Activated T-helper 1 cell treated with anti-CD3 and anti-CD28 coated beads, Interleukin-12 subunit alpha, Interleukin-12 subunit beta, Interleukin-2, Interleukin-4 antibody, amounts not matched to agents 30 ng/mL and 10 ng/mL and 1 ng/mL, durations not matched to agents 14 hours and 24 hours and 36 hours (primary cell): ENCODE data around the gene EMP2. TPM values are rescaled to one million over a fixed set of nuclear protein-coding genes. Genes with fewer than 3 reads are reported as not detected.

ENCODE experiments used
- DNase-seq: peaks from one replicate; pipeline ENCODE4 v3.0.0; 2021; ENCODE audit warnings: low spot score
- H3K27ac Mint-ChIP-seq: one replicate; pipeline ENCODE4 v1.8.0; 2021; ENCODE audit warnings: mild to moderate bottlenecking, mixed read lengths
- H3K27me3 Mint-ChIP-seq: one replicate; pipeline ENCODE4 v1.8.0; 2022; ENCODE audit warnings: mild to moderate bottlenecking, moderate library complexity, mixed read lengths; ENCODE audit not compliant: insufficient read depth
- H3K36me3 Mint-ChIP-seq: one replicate; pipeline ENCODE4 v1.8.0; 2021; ENCODE audit warnings: low read depth, mixed read lengths
- H3K4me1 Mint-ChIP-seq: one replicate; pipeline ENCODE4 v1.8.0; 2021; ENCODE audit warnings: low read depth, mixed read lengths
- H3K4me3 Mint-ChIP-seq: one replicate; pipeline ENCODE4 v1.8.0; 2021; ENCODE audit warnings: mild to moderate bottlenecking, moderate library complexity, mixed read lengths
- H3K9me3 Mint-ChIP-seq: one replicate; pipeline ENCODE4 v1.8.0; 2021; ENCODE audit warnings: mixed read lengths
- intact Hi-C: fragments of 100-400 bp; cut with micrococcal nuclease; formaldehyde crosslinking; loops from one replicate; pipeline ENCODE4 v1.15.1; 2024
- total RNA-seq: library from RNA; stranded (reverse); gene quantifications from 2 replicates; pipeline ENCODE4 v1.2.3, GENCODE V29; 2022

Gene EMP2
- total RNA-seq, 1 donor from 2014 or later, result not detected

DNA sequence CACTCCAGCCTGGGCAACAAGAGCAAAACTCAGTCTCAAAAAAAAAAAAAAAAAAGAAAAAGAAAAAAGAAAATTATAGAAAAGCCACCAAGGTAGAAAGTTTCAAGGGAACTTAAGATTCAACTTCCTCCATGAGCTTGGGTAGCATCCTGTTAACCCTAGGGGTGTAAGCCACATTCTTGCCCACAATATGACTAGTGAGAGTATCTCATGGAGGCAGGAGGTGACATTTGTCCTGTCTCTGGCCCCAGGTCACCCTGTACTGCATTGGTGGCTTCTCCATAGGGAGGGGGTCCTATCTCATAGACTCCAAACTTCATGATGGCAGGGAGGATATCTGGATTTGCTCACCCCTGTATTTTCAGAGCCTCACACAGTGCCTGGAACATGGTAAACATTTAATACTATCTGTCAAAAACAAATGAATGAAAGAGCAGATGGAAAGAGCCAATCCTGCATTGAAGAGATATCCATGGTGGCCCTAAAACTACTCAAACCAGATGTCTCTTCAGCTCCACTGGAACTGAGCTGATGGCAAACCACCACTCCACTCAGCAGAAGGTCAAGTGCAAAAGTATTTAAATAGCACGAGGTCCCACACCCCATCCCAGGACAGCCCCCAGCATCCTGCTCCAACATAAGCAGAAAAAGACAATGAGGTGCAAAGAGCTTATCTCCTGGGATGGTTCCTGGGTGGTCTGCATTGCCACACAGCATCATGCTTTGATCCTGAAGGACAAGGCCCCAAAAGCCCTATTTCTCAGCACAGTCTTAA, 50.3 kb downstream of the EMP2 start:
- Mint-ChIP-seq H3K36me3 (no peaks in the 10 kb centered on the region), H3K9me3 (no peaks in the 10 kb centered on the region), H3K4me3 (no peak overlapping the region), H3K27ac (no peak overlapping the region), H3K4me1 (no peaks in the 10 kb centered on the region), H3K27me3 (no peaks in the 10 kb centered on the region)
- DNase-seq, result no peak
- intact Hi-C loops, result no loop called here

DNA sequence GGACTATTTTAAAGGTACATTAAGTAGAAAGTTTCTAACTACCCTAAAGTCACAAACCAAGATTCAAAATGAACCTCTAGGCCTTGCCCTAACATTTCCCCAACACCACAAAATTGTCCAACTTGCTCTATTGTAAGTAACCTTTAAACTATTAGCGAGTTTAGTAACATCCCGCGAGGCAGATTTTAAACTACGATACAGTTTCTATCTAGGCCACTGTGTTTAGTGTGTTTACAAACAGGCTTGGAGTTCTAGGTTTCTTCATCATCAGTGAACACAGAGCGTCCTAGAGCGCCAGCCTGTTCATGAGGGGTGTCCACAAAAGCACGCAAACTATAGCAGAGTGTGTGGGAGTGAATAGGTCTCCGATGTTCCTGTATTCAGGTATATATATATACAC, 51.8 kb downstream of the EMP2 start:
- no peaks in the 10 kb centered on the region for H3K9me3 Mint-ChIP-seq
- no peaks in the 10 kb centered on the region for H3K4me1 Mint-ChIP-seq
- no peaks in the 10 kb centered on the region for H3K27me3 Mint-ChIP-seq
- intact Hi-C loops, result no loop called here
- H3K36me3 Mint-ChIP-seq, result no peaks in the 10 kb centered on the region
- H3K4me3 Mint-ChIP-seq, result no peak overlapping the region
- H3K27ac Mint-ChIP-seq, result no peak overlapping the region
- no peak for DNase-seq

DNA sequence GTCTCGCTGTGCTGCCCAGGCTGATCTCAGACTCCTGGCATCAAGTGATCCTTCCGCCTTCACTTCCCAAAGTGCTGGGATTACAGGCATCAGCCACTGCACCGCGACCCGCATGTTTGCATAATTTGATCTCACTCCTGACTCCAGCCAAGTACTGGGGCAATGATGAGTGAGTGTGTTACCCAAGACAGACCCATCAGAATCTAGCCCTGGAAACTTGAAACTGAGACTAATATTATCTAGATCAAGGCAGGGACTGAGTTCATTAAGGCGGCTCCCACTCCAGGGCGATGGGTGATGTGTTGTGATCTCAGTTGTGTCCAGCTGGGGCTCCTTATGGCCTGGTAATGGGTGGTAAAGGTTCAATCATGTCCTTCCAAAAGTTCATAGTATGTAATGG, 53.4 kb downstream of the EMP2 start:
- no peaks in the 10 kb centered on the region for H3K27me3 Mint-ChIP-seq
- H3K4me3 Mint-ChIP-seq, result no peak overlapping the region
- intact Hi-C loops, result no loop called here
- no peak for DNase-seq
- no peaks in the 10 kb centered on the region for H3K9me3 Mint-ChIP-seq
- no peaks in the 10 kb centered on the region for H3K36me3 Mint-ChIP-seq
- no peak overlapping the region for H3K27ac Mint-ChIP-seq
- H3K4me1 Mint-ChIP-seq, result peaks cover under 1% of the 10 kb centered on the region

DNA sequence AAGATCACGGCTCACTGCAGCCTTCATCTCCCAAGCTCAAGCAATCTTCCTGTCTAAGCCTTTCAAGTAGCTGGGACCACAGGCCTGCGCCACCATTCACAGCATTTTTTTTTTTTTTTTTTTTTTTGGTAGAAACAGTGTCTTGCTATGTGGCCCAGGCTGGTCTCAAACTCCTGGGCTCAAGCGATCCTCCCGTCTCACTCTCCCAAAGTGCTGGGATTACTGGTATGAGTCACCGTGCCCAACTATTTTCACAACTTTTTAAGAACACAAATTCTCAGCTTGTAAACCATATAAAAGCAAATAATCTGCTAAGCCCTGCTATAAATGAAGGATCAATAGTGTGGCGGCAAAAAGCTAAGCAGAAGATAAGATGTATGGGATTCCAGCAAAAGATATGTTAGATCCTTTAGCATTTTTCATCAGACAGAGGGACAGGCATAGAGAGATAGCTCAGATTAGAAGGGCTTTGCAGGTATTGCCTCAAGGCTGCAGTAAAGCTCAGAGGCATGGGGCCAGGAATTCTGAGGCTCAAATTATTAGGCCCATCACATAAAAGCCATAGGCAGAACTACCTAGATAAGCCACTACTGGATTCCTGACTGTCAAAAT, 55.1 kb downstream of the EMP2 start:
- H3K27ac Mint-ChIP-seq, result no peak overlapping the region
- no peak overlapping the region for H3K4me3 Mint-ChIP-seq
- DNase-seq, result no peak
- no peaks in the 10 kb centered on the region for H3K9me3 Mint-ChIP-seq
- H3K4me1 Mint-ChIP-seq, result peaks cover 4% of the 10 kb centered on the region
- H3K27me3 Mint-ChIP-seq, result no peaks in the 10 kb centered on the region
- no peaks in the 10 kb centered on the region for H3K36me3 Mint-ChIP-seq
- intact Hi-C loops, result no loop called here

DNA sequence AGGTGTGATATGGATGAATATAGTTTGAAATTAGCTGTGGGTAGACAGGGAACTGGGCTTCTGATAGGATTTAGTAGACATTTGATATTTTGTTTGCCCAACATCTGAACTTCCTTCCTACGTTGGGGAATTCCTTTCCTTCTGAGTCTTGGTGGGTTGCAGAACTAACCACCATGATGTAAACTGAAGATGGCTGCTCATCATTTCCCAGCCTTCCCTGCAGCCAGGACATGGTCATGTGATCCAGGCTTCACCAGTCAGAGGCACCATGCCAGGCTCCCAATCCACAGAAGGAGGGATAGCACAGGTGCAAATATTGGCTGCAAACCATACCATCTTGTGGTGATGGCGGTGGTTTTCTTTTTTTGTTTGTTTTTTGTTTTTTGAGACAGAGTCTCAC, 57.4 kb downstream of the EMP2 start:
- intact Hi-C loops, result no loop called here
- DNase-seq, result no peak
- no peaks in the 10 kb centered on the region for H3K27me3 Mint-ChIP-seq
- peaks cover 4% of the 10 kb centered on the region for H3K4me1 Mint-ChIP-seq
- H3K27ac Mint-ChIP-seq, result no peak overlapping the region
- no peak overlapping the region for H3K4me3 Mint-ChIP-seq
- no peaks in the 10 kb centered on the region for H3K9me3 Mint-ChIP-seq
- no peaks in the 10 kb centered on the region for H3K36me3 Mint-ChIP-seq

DNA sequence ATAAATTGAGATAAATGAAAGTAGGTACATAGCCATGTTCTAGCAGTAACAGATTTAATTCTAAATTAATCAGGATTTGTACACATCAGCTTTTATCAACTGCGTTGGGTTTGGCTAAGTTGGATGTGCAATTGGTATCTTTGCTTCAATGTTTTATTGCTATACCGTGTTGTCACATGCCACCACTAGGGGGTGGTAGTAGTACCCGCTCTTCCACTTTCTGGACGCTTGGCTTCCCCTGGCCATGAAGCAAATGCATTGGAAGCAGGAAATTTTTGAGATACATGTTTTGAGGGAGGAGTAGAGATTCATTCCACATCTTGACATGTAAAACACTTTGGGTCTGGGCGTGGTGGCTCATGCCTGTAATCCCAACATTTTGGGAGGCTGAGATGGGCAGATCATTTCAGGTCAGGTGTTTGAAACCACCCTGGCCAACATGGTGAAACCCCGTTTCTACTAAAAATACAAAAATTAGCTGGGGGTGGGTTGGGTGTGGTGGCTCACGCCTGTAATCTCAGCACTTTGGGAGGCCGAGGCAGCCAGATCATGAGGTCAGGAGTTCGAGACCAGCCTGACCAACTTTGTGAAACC, 58.6 kb downstream of the EMP2 start:
- H3K27me3 Mint-ChIP-seq, result no peaks in the 10 kb centered on the region
- H3K27ac Mint-ChIP-seq, result no peak overlapping the region
- H3K4me3 Mint-ChIP-seq, result no peak overlapping the region
- H3K36me3 Mint-ChIP-seq, result no peaks in the 10 kb centered on the region
- H3K4me1 Mint-ChIP-seq, result peaks cover 4% of the 10 kb centered on the region
- no peaks in the 10 kb centered on the region for H3K9me3 Mint-ChIP-seq
- no peak for DNase-seq
- intact Hi-C loops, result loop anchor here (1.0 kb wide), 2 partner anchors 216 to 398 kb away; no protein-coding TSS in a partner anchor

DNA sequence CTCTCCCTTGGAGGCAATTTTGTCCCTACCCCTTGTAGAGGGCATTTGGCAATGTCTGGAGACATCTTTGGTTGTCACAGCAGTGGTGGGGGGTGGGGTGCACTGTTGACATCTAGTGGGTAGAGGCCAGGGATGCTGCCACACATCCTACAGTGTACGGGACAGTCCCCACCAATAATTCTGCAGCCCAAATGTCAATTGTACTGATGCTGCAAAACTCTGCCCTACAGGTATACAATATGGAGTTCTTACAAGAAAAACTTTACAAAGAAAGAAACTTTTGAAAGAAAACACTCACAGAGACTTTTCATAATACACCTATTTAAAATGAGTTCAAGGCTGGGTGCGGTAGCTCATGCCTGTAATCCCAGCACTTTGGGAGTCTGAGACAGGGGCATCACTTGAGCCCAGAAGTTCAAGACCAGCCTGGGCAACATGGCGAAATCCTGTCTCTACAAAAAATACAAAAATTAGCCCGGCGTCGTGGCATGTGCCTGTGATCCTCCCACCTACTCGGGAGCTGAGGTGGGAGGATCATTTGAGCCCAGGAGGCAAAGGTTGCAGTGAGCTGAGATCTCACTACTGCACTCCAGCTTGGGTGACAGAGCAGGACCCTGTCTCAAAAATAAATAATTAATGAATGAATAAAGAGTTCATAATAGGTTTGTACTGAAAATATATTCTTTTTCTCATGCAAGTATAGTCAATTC, 59.4 kb downstream of the EMP2 start:
- H3K27me3 Mint-ChIP-seq, result no peaks in the 10 kb centered on the region
- intact Hi-C loops, result loop anchor here (1.0 kb wide), 2 partner anchors 216 to 398 kb away; no protein-coding TSS in a partner anchor
- H3K4me1 Mint-ChIP-seq, result peaks cover 4% of the 10 kb centered on the region
- no peak overlapping the region for H3K27ac Mint-ChIP-seq
- no peaks in the 10 kb centered on the region for H3K36me3 Mint-ChIP-seq
- no peak for DNase-seq
- no peak overlapping the region for H3K4me3 Mint-ChIP-seq
- H3K9me3 Mint-ChIP-seq, result no peaks in the 10 kb centered on the region

DNA sequence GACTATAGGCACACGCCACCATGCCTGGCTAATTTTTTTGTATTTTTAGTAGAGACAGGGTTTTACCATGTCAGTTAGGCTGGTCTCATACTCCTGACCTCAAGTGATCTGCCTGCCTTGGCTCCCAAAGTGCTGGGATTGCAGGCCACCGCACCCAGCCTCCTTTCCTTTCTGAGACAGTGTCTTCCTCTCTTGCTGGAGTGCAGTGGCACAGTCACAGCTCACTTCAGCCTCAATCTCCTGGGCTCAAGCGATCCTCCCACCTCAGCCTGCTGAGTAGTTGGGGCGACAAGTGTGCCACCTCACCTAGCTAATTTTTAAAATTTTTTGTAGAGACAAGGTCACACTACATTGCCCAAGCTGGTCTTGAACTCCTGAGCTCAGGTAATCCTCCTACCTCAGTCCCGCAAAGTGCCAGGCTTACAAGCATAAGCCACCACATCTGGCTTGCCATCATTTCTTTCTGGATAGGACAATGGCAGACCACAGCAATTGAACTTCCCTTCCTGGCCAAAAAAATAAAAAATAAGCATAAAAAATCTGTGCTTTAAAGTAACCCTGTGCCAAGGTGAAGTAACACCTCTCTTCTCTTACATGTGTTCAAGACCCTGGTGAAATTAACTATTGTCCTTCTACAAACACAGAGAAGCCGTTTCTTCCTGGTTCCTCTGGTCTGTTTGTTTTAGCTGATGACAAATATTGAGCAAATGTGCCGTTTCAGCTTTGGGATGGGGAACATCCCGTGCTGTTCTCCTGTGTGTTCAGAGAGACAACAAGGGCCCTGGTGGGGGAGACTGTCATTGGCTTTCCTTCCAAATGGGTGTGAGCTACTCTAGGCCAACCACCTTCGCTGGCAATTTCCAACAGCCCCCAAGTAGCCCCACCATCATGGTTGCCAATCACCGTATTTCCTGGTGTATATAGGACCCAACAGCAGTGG, 60.2 kb downstream of the EMP2 start:
- Mint-ChIP-seq H3K27me3 (no peaks in the 10 kb centered on the region), H3K27ac (no peak overlapping the region)

DNA sequence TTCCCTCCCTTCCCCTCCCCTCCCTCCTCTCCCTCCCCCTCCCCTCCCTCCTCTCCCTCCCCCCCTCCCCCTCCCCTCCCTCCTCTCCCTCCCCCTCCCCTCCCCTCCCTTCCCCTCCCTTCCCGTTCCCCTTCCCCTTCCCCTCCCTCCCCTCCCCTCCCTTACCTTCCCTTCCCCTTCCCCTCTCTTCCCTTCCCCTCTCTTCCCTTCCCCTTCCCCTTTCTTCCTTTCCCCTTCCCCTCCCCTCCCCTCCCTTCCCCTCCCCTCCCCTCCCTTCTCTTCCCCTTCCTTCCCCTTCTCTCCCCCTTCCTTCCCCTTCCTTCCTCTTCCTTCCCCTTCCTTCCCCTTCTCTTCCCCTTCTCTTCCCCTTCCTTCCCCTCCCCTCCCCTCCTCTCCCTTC, 61.1 kb downstream of the EMP2 start:
- Mint-ChIP-seq H3K27ac (no peak overlapping the region), H3K4me3 (no peak overlapping the region), H3K9me3 (no peaks in the 10 kb centered on the region), H3K4me1 (peaks cover 4% of the 10 kb centered on the region), H3K27me3 (no peaks in the 10 kb centered on the region), H3K36me3 (no peaks in the 10 kb centered on the region)
- no peak for DNase-seq
- intact Hi-C loops, result no loop called here

More for the DNA sequence above, 60.2 kb downstream of the EMP2 start:
- Mint-ChIP-seq H3K36me3 (no peaks in the 10 kb centered on the region), H3K4me1 (peaks cover 4% of the 10 kb centered on the region), H3K4me3 (no peak overlapping the region), H3K9me3 (no peaks in the 10 kb centered on the region)
- intact Hi-C loops, result no loop called here
- no peak for DNase-seq

DNA sequence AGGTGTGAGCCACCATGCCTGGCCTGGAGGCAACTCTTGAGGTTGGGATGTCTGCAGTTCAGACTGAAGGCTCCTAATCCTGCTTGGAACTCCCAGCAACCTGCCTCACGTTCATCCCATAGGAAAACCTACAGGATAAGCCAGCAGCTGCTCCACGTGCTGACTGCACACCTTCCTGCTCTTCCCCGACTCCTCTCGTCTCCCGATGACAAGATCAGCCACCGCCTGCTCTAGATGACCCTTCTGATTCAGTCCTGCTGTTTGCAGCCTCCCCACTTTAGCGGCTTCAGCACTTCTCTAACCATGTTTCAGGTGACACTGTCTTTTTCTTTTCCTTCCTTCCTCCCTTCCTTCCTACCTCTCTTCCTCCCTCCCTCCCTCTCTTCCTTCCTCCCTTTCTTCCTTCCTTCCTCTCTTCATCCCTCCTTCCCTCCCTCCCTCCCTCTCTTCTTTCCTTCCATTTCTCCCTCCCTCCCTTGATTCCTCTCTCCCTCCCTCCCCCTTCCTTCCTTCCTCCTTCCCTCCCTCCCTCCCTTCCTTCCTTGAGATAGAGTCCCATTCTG, 61.8 kb downstream of the EMP2 start:
- DNase-seq, result no peak
- no peak overlapping the region for H3K27ac Mint-ChIP-seq
- no peaks in the 10 kb centered on the region for H3K9me3 Mint-ChIP-seq
- intact Hi-C loops, result no loop called here
- no peak overlapping the region for H3K4me3 Mint-ChIP-seq
- no peaks in the 10 kb centered on the region for H3K36me3 Mint-ChIP-seq
- peaks cover 4% of the 10 kb centered on the region for H3K4me1 Mint-ChIP-seq
- H3K27me3 Mint-ChIP-seq, result peaks cover 1% of the 10 kb centered on the region

DNA sequence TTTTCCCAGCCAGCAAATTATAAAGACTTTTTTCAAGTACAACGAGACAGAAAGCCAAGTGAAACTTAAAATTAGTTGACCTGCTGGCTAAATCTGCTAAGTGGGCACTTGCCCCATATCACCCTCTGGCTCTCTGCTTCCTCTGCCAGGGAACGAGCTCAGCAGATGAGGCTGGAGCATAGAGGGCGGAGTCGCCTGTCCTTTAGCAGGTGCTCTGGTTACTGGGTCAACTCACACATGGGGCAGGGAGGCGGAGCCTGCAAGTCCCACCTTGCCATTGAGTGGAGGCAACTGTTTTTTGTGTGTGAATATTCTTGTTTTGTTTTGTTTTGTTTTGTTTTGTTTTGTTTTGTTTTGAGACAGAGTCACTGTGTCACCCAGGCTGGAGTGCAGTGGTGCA, 62.5 kb downstream of the EMP2 start:
- no peak for DNase-seq
- no peaks in the 10 kb centered on the region for H3K9me3 Mint-ChIP-seq
- intact Hi-C loops, result no loop called here
- H3K4me3 Mint-ChIP-seq, result no peak overlapping the region
- peaks cover 6% of the 10 kb centered on the region for H3K27me3 Mint-ChIP-seq
- no peaks in the 10 kb centered on the region for H3K36me3 Mint-ChIP-seq
- no peak overlapping the region for H3K27ac Mint-ChIP-seq
- H3K4me1 Mint-ChIP-seq, result peaks cover 4% of the 10 kb centered on the region
